Stimulated activated memory B cell treated with anti-CD40 and anti-IgM and Interleukin-4, amounts not matched to agents 10 μg/mL and 1 μg/mL and 100 μg/mL, for 72 hours (primary cell): ENCODE data around the gene C1QB.
"Not testable (repeated sequence)": the region's sequence is repeated elsewhere in the genome, so short reads cannot be mapped to it uniquely, and the experiment has no call there.

Source experiments
- ATAC-seq: fragments of 150-1000 bp; cut with Tn5 transposase; 2 replicates; pipeline ENCODE4 v1.10.0; 2021
- H3K27ac Mint-ChIP-seq: one replicate; pipeline ENCODE4 v1.8.0; 2022; ENCODE audit warnings: mild to moderate bottlenecking, mixed read lengths
- H3K27me3 Mint-ChIP-seq: one replicate; pipeline ENCODE4 v1.8.0; 2022; ENCODE audit warnings: mixed read lengths
- H3K36me3 Mint-ChIP-seq: one replicate; pipeline ENCODE4 v1.8.0; 2022; ENCODE audit warnings: mixed read lengths
- H3K4me1 Mint-ChIP-seq: one replicate; pipeline ENCODE4 v1.8.0; 2022; ENCODE audit warnings: mixed read lengths
- H3K4me3 Mint-ChIP-seq: one replicate; pipeline ENCODE4 v1.8.0; 2022; ENCODE audit warnings: mild to moderate bottlenecking, moderate library complexity, mixed read lengths
- H3K9me3 Mint-ChIP-seq: one replicate; pipeline ENCODE4 v1.8.0; 2022; ENCODE audit warnings: mixed read lengths

Gene C1QB

GRCh38 chr1:22671999-22672398, 19.0 kb downstream of the C1QB start:
- Mint-ChIP-seq H3K4me3 (no peak overlapping the region), H3K36me3 (no peaks in the 10 kb centered on the region), H3K27me3 (peaks cover 47% of the 10 kb centered on the region), H3K4me1 (no peaks in the 10 kb centered on the region), H3K9me3 (no peaks in the 10 kb centered on the region), H3K27ac (no peak overlapping the region)
- no peak for ATAC-seq

- no peaks in the 10 kb centered on the region for H3K36me3 Mint-ChIP-seq
- H3K27ac Mint-ChIP-seq: no peak overlapping the region
- peaks cover 45% of the 10 kb centered on the region for H3K27me3 Mint-ChIP-seq
- peak; percentile 6 for ATAC-seq
- no peaks in the 10 kb centered on the region for H3K9me3 Mint-ChIP-seq
- H3K4me1 Mint-ChIP-seq: no peaks in the 10 kb centered on the region
- no peak overlapping the region for H3K4me3 Mint-ChIP-seq
Measured at GRCh38 chr1:22673486-22674409, 20.7 kb downstream of the C1QB start.

GRCh38 chr1:22674410-22674749, 21.3 kb downstream of the C1QB start:
- no peak overlapping the region for H3K4me3 Mint-ChIP-seq
- H3K27me3 Mint-ChIP-seq: peaks cover 39% of the 10 kb centered on the region
- H3K4me1 Mint-ChIP-seq: no peaks in the 10 kb centered on the region
- no peak for ATAC-seq
- H3K36me3 Mint-ChIP-seq: no peaks in the 10 kb centered on the region
- H3K27ac Mint-ChIP-seq: no peak overlapping the region
- H3K9me3 Mint-ChIP-seq: no peaks in the 10 kb centered on the region

GRCh38 chr1:22676151-22676550, 23.1 kb downstream of the C1QB start:
- not testable (repeated sequence) for H3K9me3 Mint-ChIP-seq, ATAC-seq, H3K36me3 Mint-ChIP-seq, H3K27ac Mint-ChIP-seq, H3K4me3 Mint-ChIP-seq, H3K4me1 Mint-ChIP-seq
- peaks cover 27% of the 10 kb centered on the region for H3K27me3 Mint-ChIP-seq

GRCh38 chr1:22676916-22677583, 24.0 kb downstream of the C1QB start:
- Mint-ChIP-seq H3K27ac (no peak overlapping the region), H3K9me3 (no peaks in the 10 kb centered on the region), H3K27me3 (peaks cover 24% of the 10 kb centered on the region), H3K36me3 (no peaks in the 10 kb centered on the region), H3K4me1 (no peaks in the 10 kb centered on the region), H3K4me3 (no peak overlapping the region)
- ATAC-seq: no peak

- H3K9me3 Mint-ChIP-seq: no peaks in the 10 kb centered on the region
- H3K4me1 Mint-ChIP-seq: no peaks in the 10 kb centered on the region
- H3K4me3 Mint-ChIP-seq: no peak overlapping the region
- H3K27ac Mint-ChIP-seq: no peak overlapping the region
- no peak for ATAC-seq
- H3K27me3 Mint-ChIP-seq: peaks cover 17% of the 10 kb centered on the region
- H3K36me3 Mint-ChIP-seq: no peaks in the 10 kb centered on the region
Measured at GRCh38 chr1:22677931-22678896, 25.2 kb downstream of the C1QB start.

- H3K27ac Mint-ChIP-seq: no peak overlapping the region
- ATAC-seq: no peak
- H3K4me1 Mint-ChIP-seq: no peaks in the 10 kb centered on the region
- peaks cover 25% of the 10 kb centered on the region for H3K27me3 Mint-ChIP-seq
- H3K9me3 Mint-ChIP-seq: no peaks in the 10 kb centered on the region
- no peaks in the 10 kb centered on the region for H3K36me3 Mint-ChIP-seq
- no peak overlapping the region for H3K4me3 Mint-ChIP-seq
Measured at GRCh38 chr1:22680726-22681125, 27.7 kb downstream of the C1QB start.

GRCh38 chr1:22681556-22682276, 28.7 kb downstream of the C1QB start:
- H3K4me1 Mint-ChIP-seq: no peaks in the 10 kb centered on the region
- no peaks in the 10 kb centered on the region for H3K9me3 Mint-ChIP-seq
- H3K36me3 Mint-ChIP-seq: no peaks in the 10 kb centered on the region
- H3K27ac Mint-ChIP-seq: no peak overlapping the region
- no peak overlapping the region for H3K4me3 Mint-ChIP-seq
- no peak for ATAC-seq
- H3K27me3 Mint-ChIP-seq: peaks cover 35% of the 10 kb centered on the region

- no peaks in the 10 kb centered on the region for H3K4me1 Mint-ChIP-seq
- H3K36me3 Mint-ChIP-seq: no peaks in the 10 kb centered on the region
- H3K27ac Mint-ChIP-seq: no peak overlapping the region
- H3K9me3 Mint-ChIP-seq: no peaks in the 10 kb centered on the region
- peaks cover 50% of the 10 kb centered on the region for H3K27me3 Mint-ChIP-seq
- ATAC-seq: no peak
- no peak overlapping the region for H3K4me3 Mint-ChIP-seq
Measured at GRCh38 chr1:22683547-22683946, 30.5 kb downstream of the C1QB start.

GRCh38 chr1:22685591-22686059, 32.6 kb downstream of the C1QB start:
- Mint-ChIP-seq H3K27ac (no peak overlapping the region), H3K36me3 (no peaks in the 10 kb centered on the region), H3K4me1 (no peaks in the 10 kb centered on the region), H3K4me3 (no peak overlapping the region), H3K27me3 (peaks cover 62% of the 10 kb centered on the region), H3K9me3 (no peaks in the 10 kb centered on the region)
- ATAC-seq: no peak

- Mint-ChIP-seq H3K36me3 (no peaks in the 10 kb centered on the region), H3K27ac (no peak overlapping the region), H3K4me3 (no peak overlapping the region), H3K27me3 (peaks cover 62% of the 10 kb centered on the region), H3K4me1 (no peaks in the 10 kb centered on the region), H3K9me3 (no peaks in the 10 kb centered on the region)
- ATAC-seq: no peak
Measured at GRCh38 chr1:22687191-22687590, 34.2 kb downstream of the C1QB start.

GRCh38 chr1:22688466-22688865, 35.4 kb downstream of the C1QB start:
- Mint-ChIP-seq H3K27ac (no peak overlapping the region), H3K4me1 (no peaks in the 10 kb centered on the region), H3K4me3 (no peak overlapping the region), H3K27me3 (peaks cover 61% of the 10 kb centered on the region), H3K36me3 (no peaks in the 10 kb centered on the region), H3K9me3 (no peaks in the 10 kb centered on the region)
- ATAC-seq: no peak

GRCh38 chr1:22689505-22689904, 36.5 kb downstream of the C1QB start:
- ATAC-seq: no peak
- Mint-ChIP-seq H3K27me3 (peaks cover 61% of the 10 kb centered on the region), H3K4me3 (no peak overlapping the region), H3K36me3 (no peaks in the 10 kb centered on the region), H3K4me1 (no peaks in the 10 kb centered on the region), H3K27ac (no peak overlapping the region), H3K9me3 (no peaks in the 10 kb centered on the region)

GRCh38 chr1:22691031-22691753, 38.2 kb downstream of the C1QB start:
- H3K36me3 Mint-ChIP-seq: no peaks in the 10 kb centered on the region
- no peak overlapping the region for H3K27ac Mint-ChIP-seq
- no peak overlapping the region for H3K4me3 Mint-ChIP-seq
- H3K27me3 Mint-ChIP-seq: peaks cover 44% of the 10 kb centered on the region
- no peak for ATAC-seq
- H3K9me3 Mint-ChIP-seq: no peaks in the 10 kb centered on the region
- no peaks in the 10 kb centered on the region for H3K4me1 Mint-ChIP-seq
